NCI-H128 (cell line): Measurements from ENCODE around the gene CRY2.
A peak's percentile ranks its signal among the peaks of the same experiment; 100 is the strongest.
"Not testable (repeated sequence)": the region's sequence is repeated elsewhere in the genome, so short reads cannot be mapped to it uniquely, and the experiment has no call there.

ENCODE experiments used
- DNase-seq: peaks from one replicate; lab custom pipeline; 2025; ENCODE audit not compliant: unreplicated experiment; lab: John Stamatoyannopoulos, UW

Gene CRY2

DNA sequence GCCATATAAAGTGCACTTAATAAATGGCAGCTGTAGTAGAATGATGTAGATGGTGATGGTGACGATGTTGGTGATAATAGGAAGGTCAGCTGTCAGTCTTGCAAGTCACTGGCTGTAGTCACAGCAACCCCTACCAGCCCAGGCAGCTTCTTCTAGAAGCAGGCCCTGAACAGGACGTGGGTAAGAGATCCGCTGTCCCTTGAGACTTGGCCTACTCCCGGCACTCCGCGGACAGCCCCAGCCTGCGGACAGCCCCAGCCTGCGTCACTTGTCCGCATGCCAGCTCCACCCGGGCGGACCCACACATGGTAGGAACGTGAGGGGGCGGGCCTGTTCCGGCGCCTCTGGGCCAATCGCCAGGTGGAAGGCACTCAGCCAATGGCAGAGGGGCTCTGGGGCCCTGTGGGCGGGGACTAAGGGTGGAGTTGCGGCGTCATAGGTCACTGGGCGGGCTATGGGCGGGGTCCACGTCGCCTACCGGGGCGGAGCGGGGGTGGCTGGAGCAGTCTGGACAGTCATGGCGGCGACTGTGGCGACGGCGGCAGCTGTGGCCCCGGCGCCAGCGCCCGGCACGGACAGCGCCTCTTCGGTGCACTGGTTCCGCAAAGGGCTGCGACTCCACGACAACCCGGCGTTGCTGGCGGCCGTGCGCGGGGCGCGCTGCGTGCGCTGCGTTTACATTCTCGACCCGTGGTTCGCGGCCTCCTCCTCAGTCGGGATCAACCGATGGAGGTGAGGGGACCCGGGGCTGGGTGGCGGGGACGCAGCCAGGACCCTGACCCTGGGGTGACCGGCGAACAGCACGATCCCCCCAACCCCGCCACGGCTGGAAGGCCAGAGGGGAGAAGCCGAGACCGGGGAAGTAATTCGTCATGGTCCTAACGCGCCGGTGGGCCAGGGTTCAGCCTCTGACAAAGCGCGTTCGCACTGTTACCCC is at the start of gene CRY2:
TSS of gene CRY2 (plus strand) at position 502 of the 937 bp plus-strand sequence. CDS start at position 518, 16 bp downstream.
- DNase-seq: peak; percentile 97

DNA sequence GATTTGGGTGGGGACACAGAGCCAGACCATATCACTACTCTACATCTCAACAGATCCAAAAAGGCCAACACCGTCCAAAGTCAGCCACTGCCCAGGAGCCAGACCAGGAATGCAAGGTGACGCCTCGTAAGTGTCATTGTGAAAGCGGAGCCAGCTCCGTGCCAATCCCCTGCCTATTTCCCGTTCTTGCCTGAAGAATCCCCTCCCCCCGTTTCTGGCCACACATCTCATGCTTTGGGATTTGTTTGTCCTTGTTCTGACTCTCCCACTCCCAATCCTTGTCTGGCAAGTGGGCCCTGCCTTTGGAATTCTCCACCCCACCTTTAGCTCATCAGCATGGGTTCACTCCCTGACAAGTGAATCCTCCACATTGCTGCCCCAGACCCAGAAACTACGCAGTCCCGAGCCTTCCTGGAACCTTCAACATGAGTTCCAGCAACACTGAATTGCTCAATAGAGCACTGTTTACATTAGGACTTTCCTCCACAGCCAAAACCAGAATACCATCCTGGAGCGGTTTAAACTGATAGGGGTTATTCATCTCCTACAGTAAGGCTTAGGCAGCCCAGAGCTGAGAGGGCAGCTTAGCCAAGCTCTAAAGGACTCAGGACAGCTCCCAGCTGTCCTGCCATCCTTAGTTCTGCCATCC is 48.4 kb upstream of the CRY2 start:
- no peak for DNase-seq

DNA sequence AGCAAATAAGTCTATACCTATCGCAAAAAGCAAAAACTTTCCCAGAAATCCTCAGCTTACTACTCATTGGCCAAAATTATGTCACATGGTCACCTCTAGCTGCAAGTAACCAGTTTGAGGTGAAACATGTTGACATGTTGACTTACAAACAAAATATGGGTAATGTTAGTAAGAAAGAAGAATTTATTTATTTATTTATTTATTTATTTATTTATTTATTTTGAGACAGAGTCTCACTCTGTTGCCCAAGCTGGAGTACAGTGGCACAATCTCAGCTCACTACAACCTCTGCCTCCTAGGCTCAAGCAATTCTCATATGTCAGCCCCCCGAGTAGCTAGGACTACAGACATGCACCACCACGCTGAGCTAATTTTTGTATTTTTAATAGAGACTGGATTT is 47.7 kb upstream of the CRY2 start:
- no peak for DNase-seq

DNA sequence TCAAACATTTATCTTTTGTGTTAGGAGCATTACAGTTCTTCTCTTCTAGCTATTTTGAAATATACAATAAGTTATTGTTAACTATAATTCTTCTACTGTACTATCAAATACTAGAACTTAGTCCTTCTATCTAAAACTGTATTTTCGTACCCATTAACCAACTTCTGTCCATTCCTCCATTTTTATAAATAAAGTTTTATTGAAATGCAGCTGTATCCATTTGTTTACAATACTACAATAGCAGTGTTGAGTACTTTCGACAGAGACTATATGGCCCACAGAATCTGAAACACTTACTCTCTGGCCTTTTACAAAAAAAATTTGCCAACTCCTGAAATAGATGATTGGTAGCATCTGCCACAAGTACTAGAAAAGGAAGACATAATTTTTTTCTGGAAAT is 47.0 kb upstream of the CRY2 start:
- DNase-seq: no peak

DNA sequence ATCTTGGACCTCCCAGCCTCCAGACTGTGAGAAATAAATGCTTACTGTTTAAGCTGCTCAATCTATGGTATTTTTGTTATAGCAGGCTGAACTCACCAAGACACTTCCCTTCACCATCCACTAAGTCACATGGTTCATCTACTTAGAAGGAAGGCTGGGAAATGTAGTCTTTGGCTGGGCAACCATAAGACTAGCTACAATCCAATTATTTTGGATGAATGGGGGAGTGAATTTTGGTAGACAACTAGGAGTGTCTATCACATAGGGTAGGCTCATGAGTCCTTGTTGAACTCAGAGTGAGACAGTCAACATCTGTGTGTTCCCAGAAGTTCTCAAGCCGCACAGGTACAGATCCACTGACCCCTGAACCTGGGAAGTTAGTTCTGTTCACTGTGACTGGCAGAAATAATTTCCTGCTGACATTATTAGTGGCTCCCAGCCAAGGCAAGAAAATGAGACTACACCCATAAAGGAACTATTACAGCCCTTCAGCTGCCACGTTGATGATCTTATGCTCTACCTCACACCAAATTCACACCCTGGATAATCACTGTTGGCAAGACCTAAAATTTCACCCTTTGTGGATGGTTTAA is 45.5 kb upstream of the CRY2 start:
- no peak for DNase-seq

DNA sequence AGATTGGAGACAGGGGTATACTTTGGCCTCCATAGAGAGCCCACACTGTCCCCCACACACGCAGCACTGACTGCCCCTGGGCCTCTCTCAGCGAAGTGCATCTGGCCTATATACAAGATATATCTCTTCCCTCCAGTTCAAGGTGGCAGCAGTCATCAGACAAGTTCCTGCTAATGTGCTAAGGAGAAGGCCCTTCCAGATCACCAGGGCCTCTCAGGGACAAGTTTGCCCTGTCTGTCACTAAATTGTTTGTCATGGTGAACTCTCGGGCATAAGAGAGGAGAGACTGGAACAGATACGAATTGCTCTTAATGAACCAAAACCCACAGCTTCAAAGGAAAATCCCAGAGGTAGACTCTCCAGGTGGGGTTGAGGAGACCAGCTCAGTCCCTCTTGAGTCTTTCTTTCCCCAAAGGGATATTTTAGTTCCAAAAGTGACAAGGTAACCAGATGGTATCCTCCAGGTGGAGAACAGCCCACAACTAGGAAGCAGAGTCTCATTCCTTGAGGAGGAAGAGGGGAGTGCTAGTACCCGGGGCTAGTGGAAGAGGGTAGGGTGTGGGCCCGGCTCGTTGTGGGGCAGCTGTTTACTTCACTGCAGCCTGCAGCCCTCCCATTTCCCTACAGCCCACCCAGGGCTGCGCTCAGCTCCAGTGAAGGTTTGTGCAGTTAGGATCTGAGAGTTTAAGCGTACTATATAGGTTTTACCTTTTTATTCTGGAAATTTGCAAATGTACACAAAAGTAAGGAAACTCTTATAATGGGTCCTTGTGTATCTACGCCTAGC is 44.6 kb upstream of the CRY2 start:
- DNase-seq: no peak

DNA sequence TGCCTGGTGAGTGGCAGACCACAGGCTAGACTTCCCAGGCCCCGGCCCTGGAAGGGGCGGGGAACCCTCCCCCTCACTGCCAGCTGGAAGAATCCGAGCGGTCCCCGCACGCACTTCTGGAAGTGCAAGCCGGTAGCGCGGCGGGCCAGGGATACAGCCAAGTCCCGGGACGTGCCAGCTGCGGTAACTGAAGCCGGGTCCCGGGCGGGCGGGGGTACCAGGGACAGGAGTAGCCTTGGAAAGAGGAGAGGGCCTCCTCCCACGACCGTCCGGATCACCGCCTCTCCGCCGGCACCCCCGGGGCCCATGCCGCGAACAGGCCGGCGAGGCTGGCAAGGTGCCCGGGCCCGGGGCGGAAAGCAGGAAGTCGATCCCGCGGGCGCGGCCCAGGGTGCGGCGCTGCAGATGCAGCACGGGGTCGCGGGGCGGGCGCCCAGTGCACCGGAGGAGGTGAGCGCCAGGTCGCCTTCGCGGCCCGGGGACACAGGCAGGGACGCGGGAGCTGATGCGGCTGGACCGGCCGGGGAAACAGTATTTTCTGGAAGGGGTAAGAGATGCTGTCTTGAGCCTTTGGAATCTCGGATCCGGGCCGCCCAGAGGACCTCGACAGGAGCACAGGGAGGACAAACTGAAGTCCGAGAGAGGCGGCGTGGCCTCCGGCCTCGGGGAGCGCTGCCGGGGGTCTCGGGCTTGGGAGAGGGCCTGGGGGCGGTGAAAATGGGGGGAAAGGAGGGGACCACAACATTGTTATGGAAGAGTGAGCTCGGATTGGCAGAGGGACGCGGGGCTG is 43.1 kb upstream of the CRY2 start:
- DNase-seq: peak; percentile 38

DNA sequence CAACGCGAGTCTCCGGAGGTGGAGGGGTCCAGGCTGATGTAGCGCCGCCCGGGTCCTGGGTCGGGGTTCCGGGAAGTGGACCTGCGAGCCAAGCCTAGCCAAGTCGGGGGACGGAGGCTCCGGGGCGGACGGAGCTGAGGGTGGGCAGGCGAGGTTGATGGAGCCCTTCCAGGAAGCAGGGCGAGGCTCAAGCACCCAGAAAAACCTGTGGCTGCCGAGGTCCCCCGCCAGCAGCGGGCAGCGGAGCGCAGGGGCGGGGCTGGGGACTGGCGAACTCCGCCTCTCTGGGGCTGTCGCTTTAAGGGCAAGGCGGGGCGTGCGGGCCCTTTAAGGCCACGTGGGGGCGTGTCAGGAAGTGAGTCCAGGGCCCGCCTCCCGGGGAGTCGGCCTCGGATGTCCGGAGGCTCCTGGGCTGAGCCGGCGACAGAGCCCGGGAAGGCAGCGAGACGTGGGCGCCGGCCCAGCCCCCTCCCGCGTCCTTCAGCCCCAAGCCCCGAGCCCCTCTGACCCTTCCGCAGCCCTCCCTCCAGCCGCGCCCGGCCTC is 42.4 kb upstream of the CRY2 start, which contains the start of gene SLC35C1:
TSS of gene SLC35C1 (plus strand) at position 389 of the 544 bp plus-strand sequence. CDS start 653 bp downstream, outside the sequence.
- peak; percentile 79 for DNase-seq

DNA sequence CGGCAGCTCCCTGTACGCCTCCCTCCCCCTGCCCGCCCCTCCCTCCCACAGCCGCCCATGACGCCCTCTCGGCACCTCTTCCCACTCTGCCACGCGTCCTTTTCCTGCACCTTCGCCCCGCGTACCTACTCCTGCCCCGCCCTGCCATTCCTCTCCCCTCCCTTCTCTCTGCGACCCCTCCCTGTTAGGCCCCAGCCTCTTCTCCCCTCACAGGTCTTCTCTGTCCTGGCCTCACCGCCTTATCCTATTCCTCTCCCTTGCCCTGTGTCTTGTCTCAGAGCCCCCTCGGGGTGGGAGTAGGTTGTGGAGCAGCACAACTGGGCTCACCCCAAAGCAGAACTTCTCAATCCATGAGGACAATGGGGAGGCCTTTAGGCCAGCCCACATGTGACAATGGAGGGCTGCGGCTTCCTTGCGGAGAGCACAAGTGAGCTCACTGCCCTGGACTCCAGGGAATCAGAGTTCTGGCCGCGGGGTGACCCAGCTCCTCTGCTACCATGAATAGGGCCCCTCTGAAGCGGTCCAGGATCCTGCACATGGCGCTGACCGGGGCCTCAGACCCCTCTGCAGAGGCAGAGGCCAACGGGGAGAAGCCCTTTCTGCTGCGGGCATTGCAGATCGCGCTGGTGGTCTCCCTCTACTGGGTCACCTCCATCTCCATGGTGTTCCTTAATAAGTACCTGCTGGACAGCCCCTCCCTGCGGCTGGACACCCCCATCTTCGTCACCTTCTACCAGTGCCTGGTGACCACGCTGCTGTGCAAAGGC is 41.8 kb upstream of the CRY2 start:
- DNase-seq: no peak

DNA sequence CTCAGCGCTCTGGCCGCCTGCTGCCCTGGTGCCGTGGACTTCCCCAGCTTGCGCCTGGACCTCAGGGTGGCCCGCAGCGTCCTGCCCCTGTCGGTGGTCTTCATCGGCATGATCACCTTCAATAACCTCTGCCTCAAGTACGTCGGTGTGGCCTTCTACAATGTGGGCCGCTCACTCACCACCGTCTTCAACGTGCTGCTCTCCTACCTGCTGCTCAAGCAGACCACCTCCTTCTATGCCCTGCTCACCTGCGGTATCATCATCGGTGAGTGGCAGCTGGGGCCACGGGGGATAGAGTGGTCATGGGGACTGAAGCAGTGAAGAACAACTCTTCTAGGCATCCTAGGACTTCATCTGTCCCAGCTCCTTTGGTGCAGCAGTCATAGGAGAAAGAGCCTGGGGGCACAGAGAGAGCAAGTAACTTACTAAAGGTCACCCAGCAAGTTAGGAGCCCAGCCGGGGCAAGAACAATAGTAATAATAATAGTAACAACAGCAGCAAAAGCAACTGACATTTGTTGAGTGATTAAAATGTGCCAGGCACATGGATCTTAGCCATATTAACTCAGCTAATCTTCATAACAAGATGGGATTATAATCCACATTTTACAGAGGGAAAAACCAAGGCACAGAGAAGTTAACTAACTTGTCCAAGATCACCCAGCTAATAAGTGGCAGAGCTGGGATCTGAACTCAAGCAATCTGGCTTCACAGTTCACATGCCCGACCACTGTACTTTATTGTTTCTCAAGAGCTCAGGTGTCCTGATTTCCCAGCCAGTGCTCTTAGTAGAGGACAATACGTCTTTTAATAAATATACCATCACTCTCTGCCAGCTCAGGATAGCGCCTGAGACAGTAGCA is 41.0 kb upstream of the CRY2 start:
- DNase-seq: no peak

DNA sequence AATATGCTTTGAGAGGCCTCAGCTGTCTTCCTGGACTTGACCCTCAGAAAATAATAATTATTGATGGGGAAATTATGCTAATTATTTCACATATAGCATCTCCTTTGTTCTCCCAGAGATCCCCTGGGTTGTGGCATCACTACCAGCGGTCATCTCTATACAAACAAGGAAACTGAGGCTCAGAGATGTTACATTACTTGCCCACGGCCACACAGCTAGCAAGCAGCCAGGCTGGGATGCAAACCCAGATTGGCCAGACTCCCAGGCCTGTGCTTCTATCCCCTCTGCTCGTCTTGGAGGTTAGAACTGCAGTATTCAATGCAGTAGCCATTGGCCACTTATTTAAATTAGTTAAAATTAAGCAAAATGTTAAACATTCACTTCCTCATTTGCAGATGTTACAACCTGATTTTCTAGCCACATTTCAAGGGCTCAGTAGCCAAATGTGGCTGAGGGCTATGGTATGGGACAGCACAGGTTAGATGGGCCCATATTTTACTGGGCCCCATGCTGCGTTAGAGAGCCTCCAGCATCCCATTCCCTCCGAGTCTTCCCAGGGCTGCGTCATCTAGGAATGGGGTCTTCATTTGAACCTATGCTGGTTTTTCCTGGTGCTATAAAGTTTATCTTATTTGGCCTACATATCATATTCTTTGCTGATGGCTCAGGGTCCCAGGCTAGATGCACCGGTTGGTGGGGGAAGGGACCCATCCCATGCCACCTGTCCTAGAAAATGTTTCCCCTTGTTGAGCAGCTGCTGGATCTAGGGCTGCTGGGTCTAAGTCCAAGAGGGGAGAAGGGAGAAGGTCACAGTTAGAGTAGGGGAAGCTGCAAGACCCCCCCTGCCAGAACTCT is 40.1 kb upstream of the CRY2 start:
- no peak for DNase-seq

DNA sequence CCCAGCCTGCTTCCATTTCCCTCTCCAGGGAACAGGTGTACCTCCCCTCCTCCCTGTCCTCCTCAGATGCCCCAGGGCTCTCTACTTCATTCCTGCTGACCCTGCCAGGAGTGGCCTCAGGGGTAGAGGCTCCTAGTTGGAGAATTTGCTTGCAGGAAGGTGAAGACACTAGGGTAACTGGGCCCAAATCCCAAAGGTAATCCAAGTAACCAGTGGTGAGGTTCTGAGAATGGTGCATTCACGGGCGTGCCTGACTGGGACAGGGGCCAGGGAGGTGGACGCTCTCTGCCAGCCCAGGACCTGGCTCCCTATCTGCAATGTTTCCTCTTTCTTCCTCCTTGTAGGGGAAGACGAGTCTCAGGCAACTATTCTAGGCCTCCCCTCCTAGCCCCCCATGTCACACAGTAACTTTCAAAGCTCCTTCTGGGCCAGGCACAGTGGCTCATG is 39.5 kb upstream of the CRY2 start:
- no peak for DNase-seq

DNA sequence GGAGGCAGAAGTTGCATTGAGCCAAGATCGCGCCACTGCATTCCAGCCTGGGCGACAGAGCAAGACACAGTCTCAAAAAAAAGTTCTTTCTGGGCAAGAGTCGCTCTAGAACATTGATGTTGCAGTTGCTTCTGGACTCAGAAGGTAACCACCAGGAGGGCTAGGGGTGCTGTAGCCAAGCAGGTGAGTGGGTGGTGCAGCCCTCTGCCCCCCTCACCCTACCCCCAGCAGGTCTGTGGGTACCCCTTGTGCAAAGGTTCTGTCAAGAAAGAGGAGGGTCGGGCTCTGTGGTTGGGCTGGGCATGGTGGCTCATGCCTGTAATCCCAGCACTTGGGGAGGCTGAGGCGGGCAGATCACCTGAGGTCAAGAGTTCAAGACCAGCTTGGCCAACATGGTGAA is 38.8 kb upstream of the CRY2 start:
- not testable (repeated sequence) for DNase-seq

DNA sequence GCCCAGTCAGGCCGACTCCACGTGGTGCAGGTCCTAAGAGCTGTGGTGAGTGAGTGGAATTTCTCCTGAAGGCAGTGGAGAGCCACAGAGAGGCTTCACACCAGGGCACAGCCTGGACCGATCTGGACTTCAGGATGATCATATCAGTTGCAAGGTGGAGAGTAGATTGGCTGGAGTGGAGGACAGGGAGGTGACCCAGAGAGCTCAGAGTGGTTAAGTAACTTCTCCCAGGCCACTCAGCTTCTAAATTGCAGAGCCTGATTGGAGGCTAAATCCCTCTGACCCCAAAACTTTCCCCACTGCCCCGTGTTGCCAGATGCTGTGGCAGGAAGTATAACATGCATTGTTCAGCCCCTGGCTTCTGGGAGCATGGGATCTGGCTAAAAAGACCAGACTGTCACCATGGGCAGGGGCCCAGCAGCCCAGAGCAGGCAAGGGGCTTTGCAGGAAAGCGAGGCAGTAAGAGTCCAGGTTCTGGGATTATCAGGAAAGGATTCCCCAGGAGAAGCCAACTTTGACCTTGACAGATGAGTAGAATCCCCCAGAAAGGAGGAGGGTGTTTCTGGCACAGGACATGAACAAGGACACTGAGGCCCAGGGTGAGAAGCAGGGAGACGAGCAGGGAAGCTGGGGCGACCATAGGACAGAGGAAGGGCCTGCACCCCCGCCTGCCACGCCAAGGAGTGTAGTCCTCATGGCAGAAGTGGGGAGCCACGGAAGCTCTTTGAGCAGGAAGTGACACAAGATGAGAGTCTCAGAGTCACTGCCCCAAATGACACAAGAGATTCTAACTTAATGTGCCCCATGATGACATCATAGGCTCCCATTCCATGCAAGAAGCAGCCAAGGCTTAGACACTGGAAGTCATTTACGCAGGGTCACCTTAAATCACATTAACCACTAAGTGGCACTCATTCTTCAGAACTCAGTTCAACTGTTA is 37.5 kb upstream of the CRY2 start:
- no peak for DNase-seq

DNA sequence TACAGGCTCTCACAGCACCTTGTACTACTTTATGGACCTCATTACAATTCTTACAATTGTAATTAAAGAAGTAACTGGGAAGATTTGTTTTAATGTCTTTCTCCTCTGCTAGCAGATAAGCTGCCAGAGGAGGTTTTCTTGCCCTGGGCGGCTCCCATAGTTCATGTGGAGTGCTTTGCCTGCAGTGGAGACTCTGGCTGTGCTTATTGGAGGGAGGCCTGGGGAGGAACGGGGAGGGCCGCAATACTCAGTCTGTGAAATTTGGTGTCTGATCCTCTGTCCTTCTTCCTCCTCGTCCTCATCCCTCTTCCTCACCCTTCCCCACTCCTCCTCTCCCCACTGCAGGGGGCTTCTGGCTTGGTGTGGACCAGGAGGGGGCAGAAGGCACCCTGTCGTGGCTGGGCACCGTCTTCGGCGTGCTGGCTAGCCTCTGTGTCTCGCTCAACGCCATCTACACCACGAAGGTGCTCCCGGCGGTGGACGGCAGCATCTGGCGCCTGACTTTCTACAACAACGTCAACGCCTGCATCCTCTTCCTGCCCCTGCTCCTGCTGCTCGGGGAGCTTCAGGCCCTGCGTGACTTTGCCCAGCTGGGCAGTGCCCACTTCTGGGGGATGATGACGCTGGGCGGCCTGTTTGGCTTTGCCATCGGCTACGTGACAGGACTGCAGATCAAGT is 36.7 kb upstream of the CRY2 start:
- DNase-seq: no peak

DNA sequence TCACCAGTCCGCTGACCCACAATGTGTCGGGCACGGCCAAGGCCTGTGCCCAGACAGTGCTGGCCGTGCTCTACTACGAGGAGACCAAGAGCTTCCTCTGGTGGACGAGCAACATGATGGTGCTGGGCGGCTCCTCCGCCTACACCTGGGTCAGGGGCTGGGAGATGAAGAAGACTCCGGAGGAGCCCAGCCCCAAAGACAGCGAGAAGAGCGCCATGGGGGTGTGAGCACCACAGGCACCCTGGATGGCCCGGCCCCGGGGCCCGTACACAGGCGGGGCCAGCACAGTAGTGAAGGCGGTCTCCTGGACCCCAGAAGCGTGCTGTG is 36.2 kb upstream of the CRY2 start:
- no peak for DNase-seq
